LNCAP (cell line): Measurements from ENCODE around the gene PCP4L1.

Experiments
- TF ChIP-seq, protein P1 (sequence below): fragments of 450-650 bp; IDR thresholded peaks from 2 replicates; pipeline ENCODE4 v1.5.1; 2017; ENCODE audit warnings: mild to moderate bottlenecking

PCP4L1 gene

GRCh38 chr1:161225534-161226319 lies 32.8 kb upstream of the PCP4L1 start, which contains the start of gene TOMM40L:
TSS of gene TOMM40L (plus strand) at chr1:161226060. CDS start at chr1:161226490, 430 bp downstream.
- TF ChIP-seq, protein P1, sequence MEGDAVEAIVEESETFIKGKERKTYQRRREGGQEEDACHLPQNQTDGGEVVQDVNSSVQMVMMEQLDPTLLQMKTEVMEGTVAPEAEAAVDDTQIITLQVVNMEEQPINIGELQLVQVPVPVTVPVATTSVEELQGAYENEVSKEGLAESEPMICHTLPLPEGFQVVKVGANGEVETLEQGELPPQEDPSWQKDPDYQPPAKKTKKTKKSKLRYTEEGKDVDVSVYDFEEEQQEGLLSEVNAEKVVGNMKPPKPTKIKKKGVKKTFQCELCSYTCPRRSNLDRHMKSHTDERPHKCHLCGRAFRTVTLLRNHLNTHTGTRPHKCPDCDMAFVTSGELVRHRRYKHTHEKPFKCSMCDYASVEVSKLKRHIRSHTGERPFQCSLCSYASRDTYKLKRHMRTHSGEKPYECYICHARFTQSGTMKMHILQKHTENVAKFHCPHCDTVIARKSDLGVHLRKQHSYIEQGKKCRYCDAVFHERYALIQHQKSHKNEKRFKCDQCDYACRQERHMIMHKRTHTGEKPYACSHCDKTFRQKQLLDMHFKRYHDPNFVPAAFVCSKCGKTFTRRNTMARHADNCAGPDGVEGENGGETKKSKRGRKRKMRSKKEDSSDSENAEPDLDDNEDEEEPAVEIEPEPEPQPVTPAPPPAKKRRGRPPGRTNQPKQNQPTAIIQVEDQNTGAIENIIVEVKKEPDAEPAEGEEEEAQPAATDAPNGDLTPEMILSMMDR: peak; percentile 69

DNA sequence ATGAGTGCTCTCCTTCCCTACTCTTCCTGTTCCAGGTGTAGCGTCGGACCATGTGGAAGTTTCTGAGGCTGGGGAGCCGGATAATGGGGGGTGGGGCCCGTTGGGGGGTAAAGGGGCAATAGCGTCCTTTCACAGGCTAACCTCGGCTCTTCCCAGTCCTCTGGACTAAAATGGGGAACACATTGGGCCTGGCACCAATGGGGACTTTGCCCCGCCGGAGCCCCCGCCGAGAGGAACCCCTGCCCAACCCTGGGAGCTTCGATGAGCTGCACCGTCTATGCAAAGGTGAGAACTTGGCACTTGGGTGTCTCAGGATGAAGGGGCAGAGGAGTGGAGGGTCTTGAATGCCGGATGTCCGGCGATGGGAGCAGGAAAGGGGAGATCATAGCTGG lies 32.2 kb upstream of the PCP4L1 start:
- TF ChIP-seq, protein P1: no peak

- TF ChIP-seq, protein P1: no peak
Measured at GRCh38 chr1:161226759-161227158, 31.8 kb upstream of the PCP4L1 start.

GRCh38 chr1:161227196-161227871 lies 31.2 kb upstream of the PCP4L1 start:
- TF ChIP-seq, protein P1: peak; percentile 94

GRCh38 chr1:161228032-161228431 lies 30.5 kb upstream of the PCP4L1 start:
- TF ChIP-seq, protein P1: no peak

GRCh38 chr1:161229896-161230295 lies 28.6 kb upstream of the PCP4L1 start:
- TF ChIP-seq, protein P1: no peak

DNA sequence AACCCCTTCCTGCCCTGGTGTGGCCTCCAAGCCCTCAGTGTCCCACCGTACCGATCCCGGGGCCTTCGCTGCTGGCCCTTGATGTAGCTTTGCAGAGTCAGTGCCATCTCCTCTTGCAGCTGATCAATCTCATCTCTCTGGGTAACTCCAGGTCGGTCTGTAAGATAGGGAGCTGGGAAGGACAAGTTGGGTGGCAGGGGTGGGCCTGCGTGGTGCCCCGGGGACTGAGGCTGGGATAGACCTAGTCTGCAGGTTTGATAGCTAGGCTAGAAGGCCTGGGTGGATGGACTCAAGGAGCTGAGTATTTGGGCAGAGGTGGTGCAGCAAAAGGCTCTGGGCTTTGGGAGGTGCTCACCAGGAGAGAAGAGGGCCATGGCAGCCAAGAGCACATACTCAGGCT lies 27.8 kb upstream of the PCP4L1 start:
- TF ChIP-seq, protein P1: no peak
